IPS-NIHi11 (cell line): ENCODE data around the gene ACSL5.
"Not testable (repeated sequence)": the region's sequence is repeated elsewhere in the genome, so short reads cannot be mapped to it uniquely, and the experiment has no call there.

Source experiments
- DNase-seq: peaks from one replicate; pipeline ENCODE4 v3.0.0; 2012; ENCODE audit warnings: mixed read lengths, low spot score

Gene ACSL5

GRCh38 chr10:112352044-112352443 lies 21.9 kb upstream of the ACSL5 start:
- DNase-seq: no peak

- no peak for DNase-seq
Measured at GRCh38 chr10:112353046-112353445, 20.9 kb upstream of the ACSL5 start.

GRCh38 chr10:112356686-112357085 lies 17.2 kb upstream of the ACSL5 start:
- DNase-seq: no peak

GRCh38 chr10:112359606-112360307 lies 14.2 kb upstream of the ACSL5 start:
- DNase-seq: no peak

GRCh38 chr10:112360308-112361270 lies 13.3 kb upstream of the ACSL5 start:
- DNase-seq: no peak

GRCh38 chr10:112361951-112362751 lies 11.8 kb upstream of the ACSL5 start:
- DNase-seq: no peak

GRCh38 chr10:112362833-112363232 lies 11.1 kb upstream of the ACSL5 start:
- DNase-seq: no peak

- DNase-seq: no peak
Measured at GRCh38 chr10:112363696-112364688, 9.9 kb upstream of the ACSL5 start.

GRCh38 chr10:112365014-112365432 lies 8.9 kb upstream of the ACSL5 start:
- no peak for DNase-seq

- DNase-seq: no peak
Measured at GRCh38 chr10:112365451-112365850, 8.5 kb upstream of the ACSL5 start.

- no peak for DNase-seq
Measured at GRCh38 chr10:112366992-112367391, 6.9 kb upstream of the ACSL5 start.

- no peak for DNase-seq
Measured at GRCh38 chr10:112367516-112367915, 6.4 kb upstream of the ACSL5 start.

GRCh38 chr10:112369495-112370423 lies 4.2 kb upstream of the ACSL5 start:
- no peak for DNase-seq

GRCh38 chr10:112370424-112370819 lies 3.5 kb upstream of the ACSL5 start:
- no peak for DNase-seq

- not testable (repeated sequence) for DNase-seq
Measured at GRCh38 chr10:112371326-112371725, 2.6 kb upstream of the ACSL5 start.

GRCh38 chr10:112372182-112372810 lies 1.6 kb upstream of the ACSL5 start:
- DNase-seq: not testable (repeated sequence)

GRCh38 chr10:112374724-112375541 lies 1.0 kb downstream of the ACSL5 start:
- DNase-seq: no peak

GRCh38 chr10:112375721-112376395 lies 1.9 kb downstream of the ACSL5 start:
- no peak for DNase-seq
